H1 (cell line): Measurements from ENCODE around the gene TSPAN8.

Experiments used
- CBX5 ChIP-seq: fragments of 300-800, 300-1000 bp; sonication (generic); IDR thresholded peaks from 2 replicates; pipeline ENCODE4 v1.7.1; 2016; ENCODE audit warnings: antibody characterized with exemption, low read length, low read depth
- CEBPB ChIP-seq: IDR thresholded peaks from 2 replicates; pipeline ENCODE4 v1.6.1; 2012; ENCODE audit warnings: low read depth, low read length
- CHD2 ChIP-seq: IDR thresholded peaks from 2 replicates; pipeline ENCODE4 v1.6.1; 2012; ENCODE audit warnings: low read length, improper control_type of control experiment
- EGR1 ChIP-seq: IDR thresholded peaks from 2 replicates; pipeline ENCODE4 v1.6.1; 2011; ENCODE audit warnings: low read depth, low read length, borderline replicate concordance
- GTF2F1 ChIP-seq: IDR thresholded peaks from 2 replicates; pipeline ENCODE4 v1.6.1; 2012; ENCODE audit warnings: low read depth, low read length, improper control_type of control experiment, borderline replicate concordance
- HDAC6 ChIP-seq: IDR thresholded peaks from one replicate; pipeline ENCODE4 v1.7.1; 2012; ENCODE audit warnings: low read depth, mild to moderate bottlenecking, inconsistent platforms, low read length, moderate library complexity
- JUND ChIP-seq: IDR thresholded peaks from 2 replicates; pipeline ENCODE4 v1.6.1; 2011; ENCODE audit warnings: mild to moderate bottlenecking, improper control_type of control experiment, low read length
- POLR2A ChIP-seq, 2 experiments: IDR thresholded peaks; 1 replicate in 1 of 2; 2 replicates in 1 of 2; pipeline ENCODE4 v1.6.1; 2011; ENCODE audit warnings: low read depth in 2 of 2, low read length in 2 of 2, mild to moderate bottlenecking in 2 of 2; ENCODE audit errors: control extremely low read depth in 1 of 2
- RNF2 ChIP-seq: fragments of 200-900, 300-1000 bp; sonication (generic); IDR thresholded peaks from 2 replicates; pipeline ENCODE4 v1.7.1; 2016; ENCODE audit warnings: borderline replicate concordance, low read depth, mild to moderate bottlenecking, antibody characterized with exemption, low read length; ENCODE audit not compliant: poor library complexity, severe bottlenecking; ENCODE audit errors: missing control alignments
- SRF ChIP-seq: IDR thresholded peaks from 2 replicates; pipeline ENCODE4 v1.6.1; 2011; ENCODE audit warnings: mild to moderate bottlenecking, low read depth, low read length, moderate library complexity
- TAF1 ChIP-seq: IDR thresholded peaks from 2 replicates; pipeline ENCODE4 v1.6.1; 2011; ENCODE audit warnings: mild to moderate bottlenecking, low read depth, low read length
- ZNF274 ChIP-seq: IDR thresholded peaks from 2 replicates; pipeline ENCODE4 v1.7.0; 2012; ENCODE audit warnings: low read length, borderline replicate concordance; ENCODE audit errors: extremely low read depth
- TF ChIP-seq, protein P1 (sequence below), 3 experiments: IDR thresholded peaks; 1 replicate in 2 of 3; 2 replicates in 1 of 3; pipeline versions ENCODE4 v1.5.1 to v1.6.1; 2011; ENCODE audit warnings: low read length in 3 of 3, mild to moderate bottlenecking in 3 of 3, inconsistent platforms in 2 of 3, low read depth in 1 of 3, moderate library complexity in 1 of 3; ENCODE audit not compliant: insufficient read depth in 1 of 3; ENCODE audit errors: control extremely low read depth in 1 of 3

DNA sequence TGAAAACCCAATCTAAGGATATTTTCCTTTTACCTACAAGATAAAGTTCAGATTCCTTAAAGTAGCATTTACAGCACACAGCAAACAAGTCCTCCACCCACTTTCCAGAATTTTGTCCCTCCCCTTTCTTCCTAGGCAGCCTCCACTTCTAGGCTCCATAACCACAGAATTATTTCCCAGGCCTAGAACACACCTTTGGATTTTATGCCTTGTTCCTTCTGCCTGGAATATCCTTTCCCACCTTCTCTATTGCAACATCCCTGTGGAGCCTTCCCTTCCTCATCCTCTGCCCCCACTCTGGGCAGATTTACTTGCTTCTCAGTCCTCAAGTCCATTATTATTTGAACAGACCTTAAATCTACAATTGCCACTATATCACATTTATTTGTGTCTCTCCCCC, 2.1 kb upstream of the TSPAN8 start:
- TF ChIP-seq CBX5 (no peak), ZNF274 (no peak), POLR2A (IDR thresholded peaks at IDR 0.05; ENCODE audit: control extremely low read depth in 1 of 2, low read depth in 2 of 2, low read length in 2 of 2) (no peak), EGR1 (no peak), CEBPB (no peak), SRF (no peak), GTF2F1 (no peak), CHD2 (no peak), RNF2 (no peak), TAF1 (no peak), HDAC6 (no peak), JUND (no peak)
- TF ChIP-seq, protein P1, sequence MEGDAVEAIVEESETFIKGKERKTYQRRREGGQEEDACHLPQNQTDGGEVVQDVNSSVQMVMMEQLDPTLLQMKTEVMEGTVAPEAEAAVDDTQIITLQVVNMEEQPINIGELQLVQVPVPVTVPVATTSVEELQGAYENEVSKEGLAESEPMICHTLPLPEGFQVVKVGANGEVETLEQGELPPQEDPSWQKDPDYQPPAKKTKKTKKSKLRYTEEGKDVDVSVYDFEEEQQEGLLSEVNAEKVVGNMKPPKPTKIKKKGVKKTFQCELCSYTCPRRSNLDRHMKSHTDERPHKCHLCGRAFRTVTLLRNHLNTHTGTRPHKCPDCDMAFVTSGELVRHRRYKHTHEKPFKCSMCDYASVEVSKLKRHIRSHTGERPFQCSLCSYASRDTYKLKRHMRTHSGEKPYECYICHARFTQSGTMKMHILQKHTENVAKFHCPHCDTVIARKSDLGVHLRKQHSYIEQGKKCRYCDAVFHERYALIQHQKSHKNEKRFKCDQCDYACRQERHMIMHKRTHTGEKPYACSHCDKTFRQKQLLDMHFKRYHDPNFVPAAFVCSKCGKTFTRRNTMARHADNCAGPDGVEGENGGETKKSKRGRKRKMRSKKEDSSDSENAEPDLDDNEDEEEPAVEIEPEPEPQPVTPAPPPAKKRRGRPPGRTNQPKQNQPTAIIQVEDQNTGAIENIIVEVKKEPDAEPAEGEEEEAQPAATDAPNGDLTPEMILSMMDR (IDR thresholded peaks at IDR 0.05; ENCODE audit: control extremely low read depth in 1 of 3, insufficient read depth in 1 of 3, low read depth in 1 of 3, low read length in 3 of 3), result no peak
